RWPE2 (cell line): ENCODE measurements around the gene RER1.

Experiments used
- ATAC-seq: fragments of 200-7000 bp; cut with Tn5 transposase; 3 replicates; pipeline ENCODE4 v1.9.1; 2021; ENCODE audit warnings: low read depth
- DNase-seq: peaks from one replicate; pipeline ENCODE4 v3.0.0-alpha.2; 2020; ENCODE audit warnings: low spot score
- H3K27ac ChIP-seq: fragments of 450-650 bp; 2 replicates; pipeline ENCODE4 v1.5.1; 2017; ENCODE audit warnings: mild to moderate bottlenecking; ENCODE audit not compliant: poor library complexity, severe bottlenecking
- H3K27me3 ChIP-seq: fragments of 250-450 bp; sonication (Bioruptor Pico); 2 replicates; pipeline ENCODE4 v1.5.1; 2021; ENCODE audit warnings: mild to moderate bottlenecking, moderate library complexity; ENCODE audit not compliant: insufficient read depth, poor library complexity, severe bottlenecking
- H3K36me3 ChIP-seq: fragments of 250-450 bp; sonication (Bioruptor Pico); 2 replicates; pipeline ENCODE4 v1.5.1; 2020; ENCODE audit warnings: low read depth, mild to moderate bottlenecking, moderate library complexity
- H3K4me1 ChIP-seq: fragments of 250-450 bp; sonication (Bioruptor Pico); 2 replicates; pipeline ENCODE4 v1.5.1; 2021; ENCODE audit warnings: mild to moderate bottlenecking, moderate library complexity; ENCODE audit not compliant: insufficient read depth, poor library complexity, severe bottlenecking
- H3K4me3 ChIP-seq: fragments of 250-450 bp; sonication (Bioruptor Pico); 2 replicates; pipeline ENCODE4 v1.5.1; 2021; ENCODE audit warnings: mild to moderate bottlenecking, moderate library complexity; ENCODE audit not compliant: severe bottlenecking
- H3K9me3 ChIP-seq: fragments of 250-450 bp; sonication (Bioruptor Pico); 2 replicates; pipeline ENCODE4 v1.5.1; 2021; ENCODE audit warnings: mild to moderate bottlenecking, moderate library complexity; ENCODE audit not compliant: severe bottlenecking
- CTCF ChIP-seq: fragments of 450-650 bp; IDR thresholded peaks from one replicate; pipeline ENCODE4 v1.5.1; 2017; ENCODE audit warnings: mild to moderate bottlenecking, moderate library complexity; ENCODE audit not compliant: poor library complexity, severe bottlenecking

RER1 gene

GRCh38 chr1:2431103-2431502, 39.5 kb downstream of the RER1 start:
- Histone ChIP-seq H3K27ac (peak overlapping the region; percentile 86), H3K4me3 (peak overlapping the region; percentile 10), H3K4me1 (peaks cover 24% of the 10 kb centered on the region), H3K36me3 (peaks cover 58% of the 10 kb centered on the region), H3K9me3 (no peaks in the 10 kb centered on the region), H3K27me3 (no peaks in the 10 kb centered on the region)
- DNase-seq (no peak), ATAC-seq (peak; percentile 49)
- no peak for TF ChIP-seq CTCF

- no peak for TF ChIP-seq CTCF
- H3K9me3 ChIP-seq = no peaks in the 10 kb centered on the region
- ATAC-seq (peak; percentile 4; the same call in 2 of the 3 replicates), DNase-seq (no peak)
- H3K36me3 ChIP-seq = peaks cover 58% of the 10 kb centered on the region
- H3K27ac ChIP-seq = peak overlapping the region; percentile 86
- no peaks in the 10 kb centered on the region for H3K27me3 ChIP-seq
- H3K4me3 ChIP-seq = peak overlapping the region; percentile 10
- peaks cover 24% of the 10 kb centered on the region for H3K4me1 ChIP-seq
Measured at GRCh38 chr1:2431518-2431917, 39.9 kb downstream of the RER1 start.

GRCh38 chr1:2432441-2432844, 40.8 kb downstream of the RER1 start:
- no peak for TF ChIP-seq CTCF
- Histone ChIP-seq H3K9me3 (no peaks in the 10 kb centered on the region), H3K27ac (no peak overlapping the region), H3K27me3 (no peaks in the 10 kb centered on the region), H3K4me3 (no peak overlapping the region), H3K4me1 (peaks cover 21% of the 10 kb centered on the region), H3K36me3 (peaks cover 61% of the 10 kb centered on the region)
- no peak for ATAC-seq
- no peak for DNase-seq

GRCh38 chr1:2433196-2433595, 41.6 kb downstream of the RER1 start:
- Histone ChIP-seq H3K27me3 (no peaks in the 10 kb centered on the region), H3K4me3 (no peak overlapping the region), H3K36me3 (peaks cover 67% of the 10 kb centered on the region), H3K4me1 (peaks cover 14% of the 10 kb centered on the region), H3K27ac (no peak overlapping the region), H3K9me3 (no peaks in the 10 kb centered on the region)
- DNase-seq (no peak), ATAC-seq (no peak)
- no peak for TF ChIP-seq CTCF

GRCh38 chr1:2433936-2434655, 42.5 kb downstream of the RER1 start:
- DNase-seq = no peak
- Histone ChIP-seq H3K9me3 (no peaks in the 10 kb centered on the region), H3K36me3 (peaks cover 67% of the 10 kb centered on the region), H3K27me3 (no peaks in the 10 kb centered on the region), H3K4me3 (no peak overlapping the region), H3K27ac (no peak overlapping the region), H3K4me1 (peaks cover 12% of the 10 kb centered on the region)
- no peak for TF ChIP-seq CTCF
- ATAC-seq = no peak
